Left ventricle myocardium inferior (tissue), 1 donor: ENCODE results near the gene TPK1. TPM values are rescaled to one million over a fixed set of nuclear protein-coding genes. Genes with fewer than 3 reads are reported as not detected.

Source experiments
- DNase-seq: peaks from one replicate; pipeline ENCODE4 v3.0.0-alpha.2; 2020
- H3K27ac ChIP-seq: fragments of 200-600 bp; replicated peaks from 2 replicates; pipeline ENCODE4 v1.8.0; 2021
- H3K27me3 ChIP-seq: fragments of 200-600 bp; 2 replicates; pipeline ENCODE4 v1.8.0; 2021; ENCODE audit warnings: low read depth
- H3K36me3 ChIP-seq: fragments of 200-600 bp; 2 replicates; pipeline ENCODE4 v1.8.0; 2021
- H3K4me1 ChIP-seq: fragments of 200-600 bp; 2 replicates; pipeline ENCODE4 v1.8.0; 2021
- H3K4me3 ChIP-seq: fragments of 200-600 bp; 2 replicates; pipeline ENCODE4 v1.8.0; 2021; ENCODE audit warnings: mild to moderate bottlenecking, moderate library complexity
- H3K9me3 ChIP-seq: fragments of 200-600 bp; replicated peaks from 2 replicates; pipeline ENCODE4 v1.8.0; 2021
- CTCF ChIP-seq: fragments of 200-600 bp; IDR thresholded peaks from 2 replicates; pipeline ENCODE4 v1.8.0; 2021; ENCODE audit warnings: antibody characterized with exemption, mild to moderate bottlenecking, borderline replicate concordance
- intact Hi-C: fragments of 100-400 bp; cut with micrococcal nuclease; formaldehyde crosslinking; loops from one replicate; pipeline ENCODE4 v1.11.0; 2022
- total RNA-seq: library from RNA; stranded (reverse); fragmentation: NEBNext Ultra II Directional; extraction: Animal tissue kit (Norgen Biotek cat#: 25700); gene quantifications from one replicate; pipeline ENCODE4 v1.2.1, GENCODE V29; 2021
- donor health status: DM: no; HTN: yes; CAD: no; lungs with severe emphysema.

TPK1 gene
- total RNA-seq, 1 donor from 2014 or later, result 3.5 TPM

DNA sequence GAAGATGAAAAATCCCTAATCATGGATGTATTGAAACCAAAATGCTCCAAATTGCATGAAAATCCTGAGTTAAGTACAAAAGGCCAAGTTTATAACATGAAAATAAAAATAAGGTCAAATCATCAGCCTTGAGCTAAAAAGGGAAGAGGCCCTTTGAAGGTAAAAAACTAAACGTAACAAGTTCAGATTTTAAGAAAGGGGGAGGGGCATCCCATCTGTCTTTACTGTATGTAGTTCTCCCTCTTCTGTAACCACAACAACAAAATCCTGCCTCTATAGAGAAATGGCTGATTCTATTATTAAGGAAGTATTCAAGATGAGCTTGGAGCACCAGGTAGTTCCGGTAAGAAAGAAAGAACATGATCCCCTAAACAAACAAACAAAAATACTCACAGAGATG lies 64.7 kb downstream of the TPK1 start:
- no peak for TF ChIP-seq CTCF
- no peak overlapping the region for H3K4me3 ChIP-seq
- no peak overlapping the region for H3K27ac ChIP-seq
- no peak for DNase-seq
- no peaks in the 10 kb centered on the region for H3K9me3 ChIP-seq
- intact Hi-C loops, result no loop called here
- no peaks in the 10 kb centered on the region for H3K27me3 ChIP-seq
- no peaks in the 10 kb centered on the region for H3K36me3 ChIP-seq
- no peaks in the 10 kb centered on the region for H3K4me1 ChIP-seq

- H3K36me3 ChIP-seq, result no peaks in the 10 kb centered on the region
- TF ChIP-seq CTCF, result no peak
- no peaks in the 10 kb centered on the region for H3K4me1 ChIP-seq
- DNase-seq, result no peak
- intact Hi-C loops, result no loop called here
- H3K27ac ChIP-seq, result no peak overlapping the region
- H3K9me3 ChIP-seq, result no peaks in the 10 kb centered on the region
- H3K4me3 ChIP-seq, result no peak overlapping the region
- H3K27me3 ChIP-seq, result no peaks in the 10 kb centered on the region
Observed at GRCh38 chr7:144769352-144769751, 66.5 kb downstream of the TPK1 start.

DNA sequence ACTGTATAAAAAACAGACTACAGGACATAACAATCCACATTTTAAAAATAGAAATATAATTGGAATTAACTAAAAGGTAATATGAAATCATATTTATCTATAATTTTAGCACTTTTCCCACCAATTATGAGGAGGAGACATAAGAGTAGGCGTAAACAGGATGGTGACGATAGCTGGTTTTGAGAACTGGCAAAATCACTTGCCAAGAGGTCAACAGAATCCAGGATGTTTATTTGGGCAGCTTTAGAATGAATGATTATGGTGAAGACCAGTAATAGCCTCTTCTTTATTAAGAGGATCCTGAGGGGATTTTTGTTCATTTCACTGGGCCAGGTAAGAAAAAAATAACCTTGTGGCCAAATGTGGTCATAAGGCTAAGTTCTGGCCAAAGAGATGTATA lies 67.2 kb downstream of the TPK1 start:
- no peak for DNase-seq
- Histone ChIP-seq H3K27ac (no peak overlapping the region), H3K9me3 (no peaks in the 10 kb centered on the region), H3K27me3 (no peaks in the 10 kb centered on the region), H3K4me1 (no peaks in the 10 kb centered on the region), H3K36me3 (no peaks in the 10 kb centered on the region), H3K4me3 (no peak overlapping the region)
- TF ChIP-seq CTCF, result no peak
- intact Hi-C loops, result no loop called here

DNA sequence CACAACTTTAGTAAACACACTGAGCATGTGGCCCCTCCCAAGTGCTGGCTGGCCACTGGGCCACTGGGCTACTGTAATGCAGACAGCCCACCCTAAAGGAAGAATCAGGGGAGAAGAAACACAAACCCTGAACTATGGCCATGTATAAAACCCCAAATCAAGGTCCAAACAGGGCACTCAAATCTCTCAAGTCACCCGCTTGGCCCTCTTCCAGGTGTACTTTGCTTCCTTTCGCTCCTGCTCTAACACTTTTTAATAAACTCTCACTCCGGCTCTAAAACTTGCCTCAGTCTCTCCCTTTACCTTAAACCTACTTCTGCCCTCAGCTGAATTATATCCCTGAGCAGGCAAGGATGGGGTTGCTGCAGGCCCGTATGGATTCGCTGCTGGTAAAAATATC lies 72.6 kb downstream of the TPK1 start:
- no peak overlapping the region for H3K27ac ChIP-seq
- intact Hi-C loops, result no loop called here
- no peaks in the 10 kb centered on the region for H3K4me1 ChIP-seq
- no peaks in the 10 kb centered on the region for H3K27me3 ChIP-seq
- no peaks in the 10 kb centered on the region for H3K36me3 ChIP-seq
- DNase-seq, result no peak
- TF ChIP-seq CTCF, result no peak
- no peaks in the 10 kb centered on the region for H3K9me3 ChIP-seq
- H3K4me3 ChIP-seq, result no peak overlapping the region

DNA sequence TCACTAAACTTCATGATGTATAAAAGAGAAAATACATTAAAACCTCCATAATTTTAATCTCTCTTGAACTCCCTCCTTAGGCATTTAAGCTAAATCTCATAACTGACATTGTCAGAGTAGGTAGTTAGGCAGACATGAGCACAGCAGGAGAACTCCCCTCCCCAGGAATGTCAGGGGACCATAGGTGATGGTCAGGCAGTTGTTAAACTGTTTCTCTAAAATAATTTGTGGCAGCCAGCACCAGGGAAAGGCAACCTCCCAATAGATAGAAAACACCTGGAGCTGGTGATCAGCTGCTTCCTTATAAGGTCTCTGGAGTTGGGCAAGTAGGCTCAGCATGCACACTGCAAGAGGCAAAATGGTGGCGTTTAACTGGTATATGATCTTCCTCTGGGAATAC lies 73.0 kb downstream of the TPK1 start:
- Histone ChIP-seq H3K36me3 (no peaks in the 10 kb centered on the region), H3K9me3 (no peaks in the 10 kb centered on the region), H3K4me3 (no peak overlapping the region), H3K4me1 (no peaks in the 10 kb centered on the region), H3K27me3 (no peaks in the 10 kb centered on the region), H3K27ac (no peak overlapping the region)
- intact Hi-C loops, result no loop called here
- no peak for TF ChIP-seq CTCF
- no peak for DNase-seq

DNA sequence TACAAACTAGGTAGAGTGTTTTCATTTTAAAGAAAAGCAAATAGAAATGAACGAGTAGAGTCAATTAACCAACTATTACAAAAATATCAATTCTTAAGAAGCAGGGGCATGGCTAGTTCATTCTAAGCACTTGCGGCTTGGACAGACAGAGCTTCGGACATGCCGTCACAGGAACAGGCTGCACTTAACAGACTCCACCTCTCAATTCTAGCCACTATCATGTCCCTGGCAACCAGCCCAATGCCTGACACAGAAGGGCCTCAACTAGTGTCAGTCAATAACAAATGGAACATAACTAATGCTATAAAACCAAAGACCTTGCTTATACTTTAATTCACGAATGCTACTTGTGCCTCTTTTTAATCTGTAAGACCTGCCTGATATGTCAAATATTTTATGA lies 74.4 kb downstream of the TPK1 start:
- H3K4me3 ChIP-seq, result no peak overlapping the region

More for the DNA sequence above, 74.4 kb downstream of the TPK1 start:
- Histone ChIP-seq H3K27me3 (no peaks in the 10 kb centered on the region), H3K9me3 (no peaks in the 10 kb centered on the region), H3K4me1 (no peaks in the 10 kb centered on the region), H3K36me3 (no peaks in the 10 kb centered on the region), H3K27ac (no peak overlapping the region)
- DNase-seq, result peak; percentile 52
- intact Hi-C loops, result no loop called here
- TF ChIP-seq CTCF, result no peak
